Stimulated activated CD8-positive, alpha-beta memory T cell treated with anti-CD3 and anti-CD28 coated beads, Interleukin-15, amount 100 ng/mL, for 1 hour (primary cell): Measurements from ENCODE around the gene DIP2A.
"Not testable (repeated sequence)": the region's sequence is repeated elsewhere in the genome, so short reads cannot be mapped to it uniquely, and the experiment has no call there.

Experiments
- DNase-seq: peaks from one replicate; pipeline ENCODE4 v3.0.0-alpha.2; 2020; ENCODE audit warnings: low read depth

DIP2A gene

GRCh38 chr21:46482225-46482845 is 23.6 kb downstream of the DIP2A start:
- DNase-seq, result no peak

- no peak for DNase-seq
Measured at GRCh38 chr21:46482846-46483231, 24.1 kb downstream of the DIP2A start.

- no peak for DNase-seq
Measured at GRCh38 chr21:46483300-46484295, 24.9 kb downstream of the DIP2A start.

GRCh38 chr21:46486481-46487126 is 27.9 kb downstream of the DIP2A start:
- no peak for DNase-seq

GRCh38 chr21:46489162-46489663 is 30.5 kb downstream of the DIP2A start:
- no peak for DNase-seq

GRCh38 chr21:46489800-46490199 is 31.1 kb downstream of the DIP2A start:
- no peak for DNase-seq

GRCh38 chr21:46491553-46491952 is 32.9 kb downstream of the DIP2A start:
- no peak for DNase-seq

- DNase-seq, result no peak
Measured at GRCh38 chr21:46492851-46493250, 34.2 kb downstream of the DIP2A start.

GRCh38 chr21:46493828-46494227 is 35.1 kb downstream of the DIP2A start:
- no peak for DNase-seq

GRCh38 chr21:46498335-46499050 is 39.8 kb downstream of the DIP2A start:
- no peak for DNase-seq

GRCh38 chr21:46500224-46500861 is 41.7 kb downstream of the DIP2A start:
- no peak for DNase-seq

GRCh38 chr21:46503922-46504550 is 45.3 kb downstream of the DIP2A start:
- DNase-seq, result no peak

- DNase-seq, result no peak
Measured at GRCh38 chr21:46504666-46505065, 46.0 kb downstream of the DIP2A start.

- no peak for DNase-seq
Measured at GRCh38 chr21:46507562-46507961, 48.9 kb downstream of the DIP2A start.

- DNase-seq, result no peak
Measured at GRCh38 chr21:46509741-46510502, 51.2 kb downstream of the DIP2A start.

GRCh38 chr21:46515109-46515508 is 56.4 kb downstream of the DIP2A start:
- DNase-seq, result no peak

GRCh38 chr21:46516068-46516467 is 57.4 kb downstream of the DIP2A start:
- DNase-seq, result no peak

GRCh38 chr21:46517361-46517760 is 58.7 kb downstream of the DIP2A start:
- no peak for DNase-seq

GRCh38 chr21:46518983-46519583 is 60.4 kb downstream of the DIP2A start:
- DNase-seq, result no peak

- not testable (repeated sequence) for DNase-seq
Measured at GRCh38 chr21:46527393-46527792, 68.7 kb downstream of the DIP2A start.
